NB4 (cell line): ENCODE measurements around the gene IKZF5.

Experiments
- DNase-seq: peaks from one replicate; pipeline ENCODE4 v3.0.0; 2010; ENCODE audit warnings: low read depth
- H3K4me3 ChIP-seq: one replicate; pipeline ENCODE4 v1.5.1; 2011; ENCODE audit warnings: mild to moderate bottlenecking, low read depth, low read length, moderate library complexity
- CTCF ChIP-seq: IDR thresholded peaks from one replicate; pipeline ENCODE4 v1.5.1; 2012; ENCODE audit warnings: low read depth, low read length
- MAX ChIP-seq: IDR thresholded peaks from 2 replicates; pipeline ENCODE4 v1.6.1; 2011; ENCODE audit warnings: low read depth, low read length
- MYC ChIP-seq: IDR thresholded peaks from 2 replicates; pipeline ENCODE4 v1.6.1; 2011; ENCODE audit warnings: low read depth, low read length
- POLR2A ChIP-seq: IDR thresholded peaks from 2 replicates; pipeline ENCODE4 v1.6.1; 2011; ENCODE audit warnings: mild to moderate bottlenecking; ENCODE audit not compliant: insufficient read length; ENCODE audit errors: extremely low read depth

The IKZF5 gene

GRCh38 chr10:123008355-123009104, at the start of gene IKZF5, which contains the start of gene ACADSB:
Gene IKZF5, minus strand, starts transcription at chr10:123008795. Its CDS starts 10,170 bp downstream, at chr10:122998625.
Gene ACADSB, plus strand, starts transcription at chr10:123009006. Its CDS starts 24 bp downstream, at chr10:123009030.
- DNase-seq = peak; percentile 99
- H3K4me3 ChIP-seq = peak within 1 kb of the TSS; percentile 92
- TF ChIP-seq MAX = peak; percentile 72; the same call in 1 of the 2 replicates
- peak; percentile 66 for TF ChIP-seq MYC
- TF ChIP-seq CTCF = no peak
- TF ChIP-seq POLR2A = peak; percentile 97

GRCh38 chr10:123057968-123058367, 49.4 kb upstream of the IKZF5 start:
- no peak for DNase-seq
- no peak overlapping the region for H3K4me3 ChIP-seq
- TF ChIP-seq MAX = no peak
- no peak for TF ChIP-seq POLR2A
- TF ChIP-seq MYC = no peak
- no peak for TF ChIP-seq CTCF

GRCh38 chr10:123045961-123046731, 37.6 kb upstream of the IKZF5 start:
- TF ChIP-seq POLR2A (no peak), MAX (no peak), MYC (no peak)

GRCh38 chr10:123044391-123044790, 35.8 kb upstream of the IKZF5 start:
- peak; percentile 49 for DNase-seq
- TF ChIP-seq MYC = no peak
- peak; percentile 12 for TF ChIP-seq CTCF
- no peak overlapping the region for H3K4me3 ChIP-seq

More at GRCh38 chr10:123045961-123046731, 37.6 kb upstream of the IKZF5 start:
- no peak overlapping the region for H3K4me3 ChIP-seq
- DNase-seq = no peak

GRCh38 chr10:123043409-123043925, 34.9 kb upstream of the IKZF5 start:
- DNase-seq = peak; percentile 77
- no peak overlapping the region for H3K4me3 ChIP-seq
- TF ChIP-seq MYC = no peak
- peak; percentile 82 for TF ChIP-seq CTCF

- no peak for TF ChIP-seq CTCF
- no peak for TF ChIP-seq MAX
- no peak for TF ChIP-seq MYC
- DNase-seq = no peak
- H3K4me3 ChIP-seq = no peak overlapping the region
These were observed 34.3 kb upstream of the IKZF5 start for GRCh38 chr10:123042708-123043408.
